HG03442 (cell line): ENCODE measurements around the gene PCDHA1.
"Not testable (repeated sequence)": the region's sequence is repeated elsewhere in the genome, so short reads cannot be mapped to it uniquely, and the experiment has no call there.

Experiments used
- ATAC-seq: cut with Tn5 transposase; IDR thresholded peaks from one replicate; pipeline ENCODE4 v1.9.1; 2021; ENCODE audit warnings: mild to moderate bottlenecking, moderate library complexity; ENCODE audit not compliant: unreplicated experiment

Gene PCDHA1

GRCh38 chr5:140785905-140786686 is at the start of gene PCDHA1:
PCDHA1 (plus strand) TSS chr5:140786140.
- no peak for ATAC-seq

GRCh38 chr5:140737486-140737885 is 48.5 kb upstream of the PCDHA1 start:
- ATAC-seq: no peak

GRCh38 chr5:140741967-140742366 is 44.0 kb upstream of the PCDHA1 start:
- no peak for ATAC-seq

- no peak for ATAC-seq
Observed at GRCh38 chr5:140753561-140753960, 32.4 kb upstream of the PCDHA1 start.

- ATAC-seq: no peak
Observed at GRCh38 chr5:140764177-140764973, 21.6 kb upstream of the PCDHA1 start.

GRCh38 chr5:140767444-140767843 is 18.5 kb upstream of the PCDHA1 start:
- no peak for ATAC-seq

GRCh38 chr5:140780512-140780911 is 5.4 kb upstream of the PCDHA1 start:
- ATAC-seq: no peak

- ATAC-seq: not testable (repeated sequence)
Observed at GRCh38 chr5:140787422-140787821, 1.5 kb downstream of the PCDHA1 start.

- not testable (repeated sequence) for ATAC-seq
Observed at GRCh38 chr5:140787849-140788504, 2.0 kb downstream of the PCDHA1 start.

GRCh38 chr5:140791089-140791488 is 5.1 kb downstream of the PCDHA1 start:
- ATAC-seq: no peak

GRCh38 chr5:140794595-140795258 is 8.8 kb downstream of the PCDHA1 start, which contains the start of gene PCDHA2:
PCDHA2 (plus strand) TSS chr5:140794852.
- no peak for ATAC-seq

GRCh38 chr5:140795259-140795641 is 9.3 kb downstream of the PCDHA1 start:
- no peak for ATAC-seq

- not testable (repeated sequence) for ATAC-seq
Observed at GRCh38 chr5:140796072-140796717, 10.3 kb downstream of the PCDHA1 start.

GRCh38 chr5:140796718-140797095 is 10.8 kb downstream of the PCDHA1 start:
- ATAC-seq: no peak

GRCh38 chr5:140800816-140801493 is 15.0 kb downstream of the PCDHA1 start, which contains the start of gene PCDHA3:
PCDHA3 (plus strand) TSS chr5:140801057.
- no peak for ATAC-seq

GRCh38 chr5:140801494-140801841 is 15.5 kb downstream of the PCDHA1 start:
- no peak for ATAC-seq

- ATAC-seq: not testable (repeated sequence)
Observed at GRCh38 chr5:140802381-140802780, 16.4 kb downstream of the PCDHA1 start.

- no peak for ATAC-seq
Observed at GRCh38 chr5:140802781-140803271, 16.9 kb downstream of the PCDHA1 start.

GRCh38 chr5:140806834-140807775 is 21.2 kb downstream of the PCDHA1 start, which contains the start of gene PCDHA4:
PCDHA4 (plus strand) TSS chr5:140807068.
- ATAC-seq: no peak
